Heart left ventricle (tissue), 13 donors: ENCODE results near the gene PUS7.

Experiments
- CTCF ChIP-seq, 12 donors: fragments of 200-600 bp; sonication (generic) in 4 of 12; IDR thresholded peaks; one replicate each; pipeline versions ENCODE4 v1.5.0 to v1.8.0; 2018 to 2022; ENCODE audit warnings: antibody characterized with exemption in 12 of 12, mild to moderate bottlenecking in 5 of 12
- POLR2A ChIP-seq, 2 donors: fragments of 450-650 bp; IDR thresholded peaks; one replicate each; pipeline ENCODE4 v1.6.1; 2017; ENCODE audit warnings: antibody characterized with exemption in 2 of 2, mild to moderate bottlenecking in 2 of 2, moderate library complexity in 2 of 2
- donor health status: ischemic (EF 13 %, LVEDD 7.1; RV severe dilation, severe dysfunction).
- donor health status: DM: no; HTN: yes; CAD: no.
- donor health status: DM: no; HTN: no; CAD: no.
- donor health status: ischemic (EF 25% LVEDD 6.9; RV normal size, moderate dysfunction).
- donor health status: ischemic (EF 25% LVEDD 5.7; RV mildly dilated, moderate dysfunction).
- donor health status: ischemic (EF 35%, LVEDD 5.7; RV mildly dilated, moderate dysfunction).
- donor health status: nonischemic (EF 11% LVEDD 7.7; RV severe dilation, severe dysfunction).
- donor health status: DM: yes; HTN: yes; CAD: no.
- donor health status: PGD.
- donor health status: ischemic (EF 29% LVEDD 5.4; RV normal size, mild dysfunction).
- donor health status: nonischemic (EF 23%, LVEDD 6.1; RV moderate dilation, normal function).

- TF ChIP-seq CTCF (IDR thresholded peaks at IDR 0.05) (no peak), POLR2A (IDR thresholded peaks at IDR 0.05) (no peak)
Observed at GRCh38 chr7:105496521-105496920, 25.6 kb downstream of the PUS7 start.
